Measurements from ENCODE around the gene MKLN1. TPM values are rescaled to one million over a fixed set of nuclear protein-coding genes. Genes with fewer than 3 reads are reported as not detected.

The MKLN1 gene
- total and polyA plus RNA-seq, 10 of the 15 experiments (the other 5 are each of a cell fraction or from before 2014, with no cell fraction given): 13.6 to 55.8 (median 29.3) TPM

DNA sequence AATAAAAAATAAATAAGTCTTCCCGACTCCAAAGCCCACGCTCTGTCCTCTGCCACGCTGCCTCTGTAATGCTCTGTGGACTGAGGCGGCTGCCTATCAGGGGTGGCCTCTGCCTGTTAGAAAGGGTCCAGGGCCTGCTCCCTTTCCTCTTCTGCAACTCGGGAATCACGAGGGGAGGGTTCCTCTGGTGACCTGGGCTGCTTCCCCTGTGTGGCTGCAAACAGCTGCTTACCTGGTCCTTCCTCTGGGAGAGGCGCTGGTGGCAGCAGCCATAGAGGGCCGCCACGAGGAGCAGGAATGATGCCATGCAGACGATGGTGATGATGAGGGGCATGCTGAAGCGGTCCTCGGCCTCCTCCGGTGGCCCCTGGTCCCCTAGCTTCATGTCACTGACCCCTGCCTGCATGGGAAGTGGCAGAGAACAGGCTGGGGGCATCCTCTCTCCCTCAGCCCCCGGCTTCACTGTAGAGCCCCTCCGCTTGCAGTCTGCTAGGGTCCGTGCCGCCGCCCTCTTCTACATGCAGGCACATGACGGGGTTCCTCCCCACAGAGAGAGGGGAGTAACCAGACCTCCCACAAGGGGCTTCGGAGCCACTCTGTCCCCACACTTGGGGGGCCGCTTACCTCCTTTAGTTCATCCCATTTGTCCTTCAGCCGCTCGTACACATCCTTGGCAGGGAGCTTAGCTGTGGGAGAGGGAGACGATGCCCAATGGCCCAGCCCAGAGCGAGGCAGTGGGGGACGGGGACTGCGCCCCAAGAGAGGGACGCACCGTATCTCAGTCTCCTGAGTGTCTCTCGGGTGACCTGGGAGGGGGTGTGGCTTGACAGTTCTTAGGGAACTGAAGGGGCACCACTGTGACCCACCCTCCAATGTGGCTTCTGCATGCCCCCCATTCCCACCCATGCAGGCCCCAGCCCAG, 178.2 kb downstream of the MKLN1 start:
- SMC1A ChIA-PET (ENCODE audit: uncharacterized antibody, unreplicated experiment): interaction anchor here (0.9 to 1.9 kb wide), 3 partner anchors 12 to 52 kb away, joined by 3 to 8 read pairs (median 3); no protein-coding TSS in a partner anchor
- no peaks in the 10 kb centered on the region for H3K9me3 ChIP-seq (replicated peaks; ENCODE audit: control insufficient read depth, insufficient read depth, low read length)
- H3K4me3 ChIP-seq: no peak overlapping the region
- no peak for FAIRE-seq
- POLR2A ChIA-PET: no interaction called here
- H3K79me2 ChIP-seq (ENCODE audit: control insufficient read depth, insufficient read depth, low read length): no peaks in the 10 kb centered on the region
- CTCF ChIA-PET: interaction anchor here (0.9 to 2.3 kb wide), 10 partner anchors 7 to 149 kb away, joined by 3 to 11 read pairs (median 5); no protein-coding TSS in a partner anchor
- no peaks in the 10 kb centered on the region for H4K20me1 ChIP-seq (ENCODE audit: control insufficient read depth, insufficient read depth)
- WGBS (ENCODE audit: insufficient coverage, insufficient replicate concordance, low lambda C conversion rate, missing lambda C conversion rate): 85% methylated on average over 30 of the region's 30 CpGs
- RAD21 ChIA-PET (ENCODE audit: unreplicated experiment): no interaction called here
- peaks cover 6% of the 10 kb centered on the region; the same call in 1 of the 2 replicates for H3K4me1 ChIP-seq (ENCODE audit: control insufficient read depth, insufficient read depth, low read length)
- no peak overlapping the region for H3K27ac ChIP-seq (ENCODE audit: control insufficient read depth, insufficient read depth)
- no peak for DNase-seq (ENCODE audit: low read depth, low spot score)
- no peak overlapping the region for H2AFZ ChIP-seq (ENCODE audit: control insufficient read depth, low read depth, low read length)
- in situ Hi-C loops (cut with MboI): no loop called here
- no peak for ATAC-seq
- H3K4me2 ChIP-seq (ENCODE audit: control insufficient read depth, insufficient read depth): no peak overlapping the region
- H3K9ac ChIP-seq (ENCODE audit: control insufficient read depth, insufficient read depth, low read length): no peak overlapping the region
- TF ChIP-seq ZNF24 (IDR thresholded peaks at IDR 0.05) (no peak), POLR2A (IDR thresholded peaks at IDR 0.05; ENCODE audit: low read depth, low read length) (peak; percentile 30; the same call in 1 of the 2 replicates), REST (IDR thresholded peaks at IDR 0.05; ENCODE audit: low read depth, low read length) (no peak), DPF2 (IDR thresholded peaks at IDR 0.05) (no peak), HDGF (IDR thresholded peaks at IDR 0.05) (no peak)
- intact Hi-C loops (cut with micrococcal nuclease; ENCODE audit: unreplicated experiment): no loop called here
- H3K27me3 ChIP-seq (replicated peaks in 1 of 2; ENCODE audit: control insufficient read depth in 2 of 2, insufficient read depth in 2 of 2, low read length in 1 of 2): no peaks in the 10 kb centered on the region
- H3K36me3 ChIP-seq (ENCODE audit: control insufficient read depth in 2 of 2, insufficient read depth in 2 of 2, low read length in 1 of 2): no peaks in the 10 kb centered on the region
- no TSS peak for BruUV-seq (replicated peaks)

Measured in GM12878 (cell line).